IMR-90 (cell line): ENCODE data around the gene EPS15. TPM values are rescaled to one million over a fixed set of nuclear protein-coding genes. Genes with fewer than 3 reads are reported as not detected.

Experiments
- ATAC-seq: fragments of 200-7000 bp; cut with Tn5 transposase; 2 replicates; pipeline ENCODE4 v1.9.1; 2020; ENCODE audit warnings: low read depth, mild to moderate bottlenecking, moderate library complexity
- BruUV-seq: library from RNA; stranded (reverse); fragments of 400-500 nt; replicated peaks from 2 replicates; lab custom pipeline; 2021; lab: Mats Ljungman, UMichigan
- CTCF ChIA-PET: fragments of 300-600 bp; formaldehyde crosslinking; extraction: SDS; loops from one replicate; lab custom pipeline; 2021; ENCODE audit warnings: antibody characterized with exemption; lab: Yijun Ruan, JAX
- POLR2A ChIA-PET: fragments of 300-600 bp; sonication (Branson Sonifier 250); formaldehyde crosslinking; loops from one replicate; lab custom pipeline; 2022; ENCODE audit warnings: antibody characterized with exemption; ENCODE audit not compliant: unreplicated experiment; lab: Charles Lee
- DNase-seq: peaks from one replicate; pipeline ENCODE4 v3.0.0; 2013
- H2AFZ ChIP-seq: replicated peaks from 2 replicates; pipeline ENCODE3; 2013; ENCODE audit warnings: low read length, mild to moderate bottlenecking; ENCODE audit not compliant: poor library complexity
- H2AK5ac ChIP-seq: 2 replicates; pipeline ENCODE4 v1.6.1; 2013; ENCODE audit warnings: low read depth, low read length, inconsistent platforms
- H2AK9ac ChIP-seq: replicated peaks from 2 replicates; pipeline ENCODE3; 2013; ENCODE audit warnings: mild to moderate bottlenecking, low read depth, low read length, moderate library complexity; ENCODE audit not compliant: poor library complexity
- H2BK120ac ChIP-seq: 2 replicates; pipeline ENCODE4 v1.6.1; 2013; ENCODE audit warnings: low read depth, low read length, inconsistent platforms
- H2BK15ac ChIP-seq: 3 replicates; pipeline ENCODE4 v1.6.1; 2013; ENCODE audit warnings: low read depth, low read length, inconsistent platforms
- H2BK20ac ChIP-seq: 2 replicates; pipeline ENCODE4 v1.6.1; 2013; ENCODE audit warnings: low read depth, mild to moderate bottlenecking, inconsistent platforms, low read length, moderate library complexity
- H2BK5ac ChIP-seq: 2 replicates; pipeline ENCODE4 v1.6.1; 2013; ENCODE audit warnings: mild to moderate bottlenecking, low read depth, low read length, inconsistent platforms; ENCODE audit not compliant: poor library complexity, severe bottlenecking
- H3K14ac ChIP-seq: replicated peaks from 2 replicates; pipeline ENCODE4 v1.6.1; 2013; ENCODE audit warnings: low read depth, low read length, inconsistent platforms
- H3K18ac ChIP-seq: 2 replicates; pipeline ENCODE4 v1.6.1; 2013; ENCODE audit warnings: low read depth, low read length, control low read depth
- H3K23ac ChIP-seq: 2 replicates; pipeline ENCODE4 v1.6.1; 2013; ENCODE audit warnings: low read depth, low read length, inconsistent platforms
- H3K27ac ChIP-seq: 2 replicates; pipeline ENCODE4 v1.5.1; 2013; ENCODE audit warnings: mild to moderate bottlenecking, control low read depth, low read length; ENCODE audit not compliant: insufficient read depth
- H3K27me3 ChIP-seq: 2 replicates; pipeline ENCODE4 v1.6.1; 2013; ENCODE audit warnings: low read length; ENCODE audit not compliant: control insufficient read depth, insufficient read depth
- H3K36me3 ChIP-seq: 2 replicates; pipeline ENCODE4 v1.6.1; 2013; ENCODE audit warnings: low read length, mixed read lengths; ENCODE audit not compliant: control insufficient read depth, insufficient read depth
- H3K4ac ChIP-seq: 2 replicates; pipeline ENCODE4 v1.6.1; 2013; ENCODE audit warnings: low read depth, low read length, inconsistent platforms
- H3K4me1 ChIP-seq: 2 replicates; pipeline ENCODE4 v1.6.1; 2013; ENCODE audit warnings: low read length, mixed read lengths; ENCODE audit not compliant: control insufficient read depth, insufficient read depth
- H3K4me2 ChIP-seq: 2 replicates; pipeline ENCODE4 v1.6.1; 2013; ENCODE audit warnings: low read depth, mild to moderate bottlenecking, control low read depth, low read length, moderate library complexity
- H3K4me3 ChIP-seq: 2 replicates; pipeline ENCODE4 v1.5.1; 2013; ENCODE audit warnings: low read depth, mild to moderate bottlenecking, control low read depth, low read length, moderate library complexity; ENCODE audit not compliant: insufficient read depth
- H3K56ac ChIP-seq: 2 replicates; pipeline ENCODE4 v1.6.1; 2013; ENCODE audit warnings: low read length, inconsistent platforms; ENCODE audit not compliant: insufficient read depth; ENCODE audit errors: extremely low read depth
- H3K79me1 ChIP-seq, 2 experiments: 2 replicates each; pipeline ENCODE4 v1.6.1; 2013; ENCODE audit warnings: low read length in 2 of 2, inconsistent platforms in 1 of 2, low read depth in 1 of 2
- H3K9ac ChIP-seq: 2 replicates; pipeline ENCODE4 v1.6.1; 2013; ENCODE audit warnings: low read depth, low read length, control low read depth
- H3K9me1 ChIP-seq: 2 replicates; pipeline ENCODE4 v1.6.1; 2013; ENCODE audit warnings: low read length, inconsistent platforms; ENCODE audit not compliant: insufficient read depth
- H3K9me3 ChIP-seq: 2 replicates; pipeline ENCODE4 v1.6.1; 2013; ENCODE audit warnings: low read length; ENCODE audit not compliant: control insufficient read depth, insufficient read depth
- H4K20me1 ChIP-seq: 2 replicates; pipeline ENCODE4 v1.6.1; 2013; ENCODE audit warnings: low read length, inconsistent platforms; ENCODE audit not compliant: insufficient read depth
- H4K5ac ChIP-seq: 2 replicates; pipeline ENCODE4 v1.6.1; 2013; ENCODE audit warnings: mild to moderate bottlenecking, low read depth, low read length, control low read depth
- H4K8ac ChIP-seq, 2 experiments: 2 replicates each; pipeline ENCODE4 v1.6.1; 2013; ENCODE audit warnings: low read depth in 2 of 2, low read length in 2 of 2, control low read depth in 1 of 2, inconsistent platforms in 1 of 2
- H4K91ac ChIP-seq: 2 replicates; pipeline ENCODE4 v1.6.1; 2013; ENCODE audit warnings: low read depth, low read length, inconsistent platforms; ENCODE audit not compliant: insufficient read depth
- BHLHE40 ChIP-seq: fragments of 150-350 bp; IDR thresholded peaks from 2 replicates; pipeline ENCODE4 v1.6.1; 2016; ENCODE audit warnings: mild to moderate bottlenecking, low read depth, low read length
- CEBPB ChIP-seq: IDR thresholded peaks from 2 replicates; pipeline ENCODE4 v1.6.1; 2012; ENCODE audit warnings: low read depth, low read length, improper control_type of control experiment
- CTCF ChIP-seq: conservative IDR thresholded peaks from 2 replicates; pipeline ENCODE4 v1.5.1; 2012; ENCODE audit warnings: mild to moderate bottlenecking, low read depth, low read length, improper control_type of control experiment
- ELK1 ChIP-seq: fragments of 150-350 bp; IDR thresholded peaks from 2 replicates; pipeline ENCODE4 v1.6.1; 2016; ENCODE audit warnings: low read depth, mild to moderate bottlenecking, low read length, moderate library complexity, borderline replicate concordance
- FOS ChIP-seq: fragments of 150-350 bp; IDR thresholded peaks from 2 replicates; pipeline ENCODE4 v1.6.1; 2016; ENCODE audit warnings: low read depth, low read length
- MAFK ChIP-seq: IDR thresholded peaks from 2 replicates; pipeline ENCODE4 v1.6.1; 2012; ENCODE audit warnings: low read depth, low read length, improper control_type of control experiment
- MAZ ChIP-seq: IDR thresholded peaks from 2 replicates; pipeline ENCODE4 v1.6.1; 2012; ENCODE audit warnings: low read depth, mild to moderate bottlenecking, low read length, improper control_type of control experiment, moderate library complexity, borderline replicate concordance
- MXI1 ChIP-seq: IDR thresholded peaks from 2 replicates; pipeline ENCODE4 v1.6.1; 2012; ENCODE audit warnings: low read depth, mild to moderate bottlenecking, low read length, moderate library complexity, borderline replicate concordance
- RAD21 ChIP-seq: IDR thresholded peaks from 2 replicates; pipeline ENCODE4 v1.6.1; 2012; ENCODE audit warnings: low read length, improper control_type of control experiment
- RCOR1 ChIP-seq: IDR thresholded peaks from 2 replicates; pipeline ENCODE4 v1.6.1; 2012; ENCODE audit warnings: mild to moderate bottlenecking, low read length, improper control_type of control experiment; ENCODE audit not compliant: insufficient replicate concordance
- RFX5 ChIP-seq: IDR thresholded peaks from 2 replicates; pipeline ENCODE4 v1.8.0; 2012; ENCODE audit warnings: low read depth, mild to moderate bottlenecking, low read length, moderate library complexity
- SMC3 ChIP-seq: fragments of 150-350 bp; IDR thresholded peaks from 2 replicates; pipeline ENCODE4 v1.6.1; 2016; ENCODE audit warnings: low read depth, mild to moderate bottlenecking, antibody characterized with exemption, low read length, moderate library complexity
- USF2 ChIP-seq: fragments of 150-350 bp; IDR thresholded peaks from 2 replicates; pipeline ENCODE4 v1.6.1; 2017; ENCODE audit warnings: mild to moderate bottlenecking, antibody characterized with exemption, low read length, low read depth
- WGBS, 2 experiments: methylation state at CpG; one replicate each; pipeline versions ENCODE4 v1.1.5 to v1.1.7; 2013; ENCODE audit warnings: missing lambda C conversion rate in 2 of 2; ENCODE audit not compliant: insufficient read length in 1 of 2; ENCODE audit errors: extremely low coverage in 2 of 2; 5-methylcytosine and 5-hydroxymethylcytosine counted together
- dilution Hi-C: fragments of 300-500 bp; cut with HindIII; formaldehyde crosslinking; loops from one replicate; pipeline ENCODE4 v1.14.3; 2018; ENCODE audit warnings: low sequenced_read_pairs; ENCODE audit not compliant: unreplicated experiment
- in situ Hi-C: fragments of 300-500 bp; cut with MboI; formaldehyde crosslinking; loops from 3 replicates; pipeline ENCODE4 v1.14.3; 2019; ENCODE audit warnings: low sequenced_read_pairs, inconsistent platforms, mixed read lengths
- intact Hi-C: fragments of 100-400 bp; cut with micrococcal nuclease; formaldehyde crosslinking; loops from 2 replicates; pipeline ENCODE4 v1.10.0; 2022
- polyA plus RNA-seq, 3 experiments: library from polyadenylated mRNA; depleted of rRNA; stranded (reverse); fragments of >200 nt; gene quantifications; 2 replicates each; pipeline ENCODE4 v1.2.3, GENCODE V29; 2012; ENCODE audit warnings: low replicate concordance in 1 of 3
- total RNA-seq: library from RNA; depleted of rRNA; stranded (reverse); fragments of >200 nt; gene quantifications from 2 replicates; pipeline ENCODE4 v1.2.3, GENCODE V29; 2012

EPS15 gene
- total and polyA plus RNA-seq, 2 of the 4 experiments (the other 2 are of a cell fraction): 17.6 to 38.0 TPM

GRCh38 chr1:51349862-51350261 is 169.2 kb downstream of the EPS15 start:
- H2AK9ac ChIP-seq: no peak overlapping the region
- intact Hi-C loops: no loop called here

More at GRCh38 chr1:51349862-51350261, 169.2 kb downstream of the EPS15 start:
- Histone ChIP-seq H3K18ac (no peak overlapping the region), H3K9me3 (no peaks in the 10 kb centered on the region), H4K5ac (no peak overlapping the region), H4K20me1 (no peaks in the 10 kb centered on the region), H2AK5ac (no peak overlapping the region), H2BK20ac (no peak overlapping the region), H3K79me1 (no peaks in the 10 kb centered on the region; a peak in 1 of 4 replicates), H2BK15ac (no peak overlapping the region), H3K27ac (no peak overlapping the region), H3K56ac (no peak overlapping the region), H3K36me3 (0 out of 2 replicates have a peak, but pooled peaks cover 1% of the 10 kb centered on the region), H3K27me3 (peaks cover 15% of the 10 kb centered on the region), H3K4me1 (no peaks in the 10 kb centered on the region), H4K91ac (no peak overlapping the region), H3K9me1 (0 out of 2 replicates have a peak, but pooled peaks cover 3% of the 10 kb centered on the region), H2BK120ac (no peak overlapping the region), H2AFZ (no peak overlapping the region), H3K4me2 (no peak overlapping the region), H3K4ac (no peak overlapping the region), H3K23ac (no peak overlapping the region), H3K9ac (no peak overlapping the region), H3K4me3 (no peak overlapping the region), H3K14ac (no peak overlapping the region), H2BK5ac (no peak overlapping the region), H4K8ac (no peak overlapping the region)
- no CpG with 5 or more reads among the region's 3 CpGs for WGBS, 2 experiments
- ATAC-seq: no peak
- POLR2A ChIA-PET: no interaction called here
- dilution Hi-C loops (no loop called here), in situ Hi-C loops (no loop called here)
- no peak for TF ChIP-seq CTCF
- no peak for TF ChIP-seq CEBPB
- TF ChIP-seq BHLHE40: no peak
- no peak for TF ChIP-seq MAFK
- TF ChIP-seq ELK1: no peak
- TF ChIP-seq SMC3: no peak
- no peak for TF ChIP-seq RCOR1
- TF ChIP-seq FOS: no peak
- no peak for TF ChIP-seq MXI1
- TF ChIP-seq RAD21: no peak
- TF ChIP-seq USF2: no peak
- TF ChIP-seq RFX5: no peak
- TF ChIP-seq MAZ: no peak
- BruUV-seq: no TSS peak
- DNase-seq: no peak
- CTCF ChIA-PET: no interaction called here
